Right kidney (tissue), 1 donor: ENCODE data around the gene TOM1L1.

Source experiments
- DNase-seq: peaks from one replicate; pipeline ENCODE4 v3.0.0-alpha.2; 2016

TOM1L1 gene

GRCh38 chr17:54891176-54891821, 9.4 kb upstream of the TOM1L1 start:
- peak; percentile 29 for DNase-seq

DNA sequence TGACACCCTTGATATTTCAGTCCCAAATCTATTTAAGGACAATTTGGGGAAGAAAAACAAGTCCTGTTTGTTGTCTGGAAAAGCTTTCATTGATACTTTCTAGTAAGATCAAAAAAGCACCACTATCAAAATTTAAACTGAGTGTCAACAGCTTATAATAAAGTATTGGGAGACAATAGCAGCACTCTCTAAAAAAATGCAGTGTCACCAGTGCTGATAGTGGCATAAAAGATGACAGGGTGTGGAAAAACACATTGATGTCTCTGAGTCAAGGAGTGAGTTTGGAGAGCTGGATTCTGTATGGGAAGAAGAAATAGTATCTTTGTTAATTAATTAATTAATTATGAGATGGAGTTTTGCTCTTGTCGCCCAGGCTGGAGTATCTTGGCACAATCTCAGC, 8.3 kb upstream of the TOM1L1 start:
- DNase-seq = no peak

DNA sequence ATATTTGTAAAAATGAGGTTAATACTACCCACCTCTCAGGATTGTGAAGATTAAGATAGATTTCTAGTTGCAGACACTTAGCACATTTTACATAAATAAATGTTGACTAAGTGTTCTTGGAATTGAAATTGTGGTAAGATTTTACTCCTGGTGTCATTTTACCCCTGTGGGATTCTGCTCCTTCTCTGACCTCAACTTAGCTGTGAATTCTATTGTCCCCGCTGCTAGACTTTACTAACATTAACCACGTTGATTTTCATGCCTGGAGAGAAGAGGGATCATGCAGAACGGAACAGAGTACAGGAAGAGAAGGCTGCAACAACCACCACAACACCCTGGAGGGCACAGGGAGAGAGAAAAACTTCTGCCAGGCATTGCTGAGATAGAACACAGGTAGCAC, 2.1 kb upstream of the TOM1L1 start:
- no peak for DNase-seq

GRCh38 chr17:54899201-54899600, 1.5 kb upstream of the TOM1L1 start:
- DNase-seq = no peak

DNA sequence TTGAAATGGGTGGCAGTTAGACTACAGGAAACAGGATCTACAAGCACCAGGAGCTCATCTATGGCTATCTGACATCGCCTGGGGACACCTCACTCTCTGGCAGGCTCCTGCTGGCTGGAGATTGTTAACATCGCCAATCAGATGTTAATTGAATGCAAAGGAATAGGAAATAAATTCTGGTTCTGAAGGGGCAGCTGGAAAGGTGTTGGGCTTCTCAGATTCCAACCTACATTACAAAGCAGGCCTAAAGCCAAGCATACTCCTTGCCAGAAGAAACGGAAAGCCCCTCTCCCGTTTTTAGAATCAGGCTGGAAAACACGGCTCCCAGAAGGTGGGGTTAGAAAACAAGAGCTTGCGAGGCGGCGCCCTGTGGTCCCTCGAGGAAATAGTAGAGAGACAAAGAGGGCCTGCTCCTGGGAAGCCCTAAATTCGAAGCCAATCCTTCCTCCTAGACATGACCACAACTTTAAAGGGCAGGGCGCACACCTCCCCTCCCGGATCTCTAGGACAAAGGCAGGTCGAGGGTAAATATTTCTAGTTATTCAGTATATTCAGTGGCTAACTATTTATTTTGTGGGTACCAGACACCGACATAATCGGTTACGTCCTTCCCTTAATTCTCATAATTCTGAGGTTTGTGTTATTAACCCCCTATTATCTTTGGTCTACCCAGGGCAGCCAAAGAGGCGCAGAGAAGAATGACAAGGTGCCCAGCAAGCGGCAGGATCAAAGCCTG, 763 bp upstream of the TOM1L1 start:
- peak; percentile 44 for DNase-seq

DNA sequence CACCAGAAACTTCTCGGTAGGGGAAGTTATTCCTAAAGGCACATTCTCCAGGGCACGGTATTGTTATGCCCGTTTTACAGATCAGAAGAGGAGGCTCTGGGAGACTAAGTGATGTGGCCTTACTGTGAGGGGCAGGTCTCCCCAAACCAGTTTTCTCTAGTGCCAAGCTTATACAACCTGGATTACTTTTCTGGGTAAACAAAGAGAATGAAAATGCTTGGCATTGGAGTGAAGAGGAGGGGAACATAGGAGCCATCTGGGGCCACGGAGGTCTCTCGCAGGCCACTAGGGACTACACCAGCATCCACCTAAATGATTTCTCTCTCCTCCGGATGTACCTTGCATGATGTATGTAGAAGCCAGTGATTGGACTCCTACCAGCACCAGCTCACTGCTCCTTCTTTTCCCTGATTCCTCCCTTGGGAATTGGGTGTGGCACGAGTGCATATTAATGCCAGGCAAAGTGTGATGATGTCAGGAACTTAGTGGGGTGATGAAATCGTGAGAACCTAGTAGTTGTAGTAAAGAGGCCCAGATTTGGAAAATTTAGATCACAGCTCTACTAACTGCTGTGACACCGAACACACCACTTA, 674 bp downstream of the TOM1L1 start:
- DNase-seq = no peak

DNA sequence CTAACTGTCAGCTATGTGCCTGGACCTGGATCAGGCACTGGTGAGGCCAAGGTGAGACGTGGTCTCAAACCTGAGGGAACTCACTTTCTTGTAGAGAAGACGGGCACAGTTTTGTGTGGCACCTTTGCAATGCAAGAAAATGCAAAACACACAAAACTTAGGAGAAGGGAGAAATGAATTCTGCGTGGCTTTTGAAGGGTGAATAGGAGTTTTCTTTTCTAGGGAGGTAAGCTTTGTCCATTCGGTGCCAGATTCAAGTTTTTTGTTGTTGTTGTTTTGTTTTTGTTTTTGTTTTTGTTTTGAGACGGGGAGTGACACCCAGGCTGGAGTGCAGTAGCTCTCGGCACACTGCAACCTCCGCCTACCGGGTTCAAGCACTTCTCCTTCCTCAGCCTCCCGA, 1.4 kb downstream of the TOM1L1 start:
- no peak for DNase-seq

DNA sequence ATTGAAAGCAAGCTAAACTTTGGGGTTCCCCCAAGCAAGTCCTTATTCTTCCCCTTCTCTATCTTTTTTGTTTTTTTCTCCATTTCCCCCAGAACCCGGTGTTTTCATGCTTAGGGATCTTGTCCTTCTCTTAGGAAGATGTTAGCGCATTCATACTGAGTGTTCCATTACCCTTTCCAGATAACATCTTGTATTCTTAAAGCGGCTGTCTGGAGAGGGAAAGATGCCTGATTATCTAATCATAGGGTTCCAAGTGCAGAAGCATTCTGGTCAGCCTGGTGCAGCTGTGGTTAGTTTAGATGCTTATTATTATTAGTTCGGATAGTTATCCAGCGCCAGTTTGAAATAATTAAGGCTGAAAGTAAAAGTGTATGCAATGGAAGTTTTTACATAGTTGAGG, 2.0 kb downstream of the TOM1L1 start:
- DNase-seq = no peak

DNA sequence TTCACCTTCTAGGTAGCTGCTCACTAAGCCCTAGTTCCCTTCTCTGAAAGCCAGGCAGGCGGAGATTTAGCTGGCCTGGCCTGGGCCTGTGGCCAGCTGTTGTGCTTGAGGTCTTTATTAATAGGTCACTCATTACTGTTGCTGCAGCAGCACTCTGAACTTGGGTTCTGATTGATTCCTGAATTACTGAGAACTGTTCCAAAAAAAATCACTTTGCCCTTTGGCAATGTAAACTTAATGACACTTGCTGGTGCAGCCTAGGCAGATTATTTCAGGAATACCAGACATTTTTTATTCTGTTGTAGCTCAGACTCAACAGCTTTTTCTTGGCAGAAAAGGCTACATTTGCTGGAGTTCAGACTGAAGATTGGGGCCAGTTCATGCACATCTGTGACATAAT, 2.7 kb downstream of the TOM1L1 start:
- DNase-seq = peak; percentile 39

DNA sequence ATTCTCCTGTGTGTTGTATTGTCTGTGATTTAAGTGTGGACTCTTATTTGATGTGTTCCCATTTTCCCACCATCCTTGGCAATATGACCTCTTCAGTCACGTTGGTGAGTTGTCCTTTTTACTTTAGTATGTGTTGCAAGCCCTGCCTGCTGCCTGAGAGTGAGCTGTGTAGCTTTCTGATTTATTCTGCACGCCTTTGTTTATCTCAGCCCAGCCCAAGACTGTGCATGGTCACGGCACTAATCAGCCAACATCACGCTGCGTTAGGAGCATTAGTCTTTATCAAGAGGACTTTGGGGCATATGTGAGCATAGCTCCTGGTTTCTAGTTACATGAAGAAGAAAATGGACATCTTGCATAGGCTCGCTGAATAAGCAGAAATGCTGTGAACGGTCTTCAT, 6.0 kb downstream of the TOM1L1 start:
- DNase-seq = no peak

- no peak for DNase-seq
Observed at GRCh38 chr17:54907376-54907775, 6.7 kb downstream of the TOM1L1 start.

DNA sequence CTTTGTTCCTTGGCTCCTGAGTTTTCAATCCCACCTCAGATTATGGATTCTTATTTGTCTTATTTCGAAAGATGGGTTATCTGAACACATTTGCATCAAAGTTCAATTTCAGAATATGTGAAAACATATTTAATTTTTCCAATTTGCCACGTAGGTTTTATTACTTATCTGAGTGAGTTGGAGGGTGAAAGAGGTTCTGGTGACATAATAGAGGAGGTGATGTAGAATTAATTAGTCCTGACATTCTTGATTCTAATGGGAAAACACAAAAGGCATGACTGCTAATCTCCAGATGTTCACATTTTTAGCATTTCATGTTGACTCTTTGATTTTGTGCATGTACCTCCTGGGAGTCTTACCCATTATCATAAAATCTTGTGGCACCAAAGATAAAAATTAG, 9.1 kb downstream of the TOM1L1 start:
- no peak for DNase-seq

DNA sequence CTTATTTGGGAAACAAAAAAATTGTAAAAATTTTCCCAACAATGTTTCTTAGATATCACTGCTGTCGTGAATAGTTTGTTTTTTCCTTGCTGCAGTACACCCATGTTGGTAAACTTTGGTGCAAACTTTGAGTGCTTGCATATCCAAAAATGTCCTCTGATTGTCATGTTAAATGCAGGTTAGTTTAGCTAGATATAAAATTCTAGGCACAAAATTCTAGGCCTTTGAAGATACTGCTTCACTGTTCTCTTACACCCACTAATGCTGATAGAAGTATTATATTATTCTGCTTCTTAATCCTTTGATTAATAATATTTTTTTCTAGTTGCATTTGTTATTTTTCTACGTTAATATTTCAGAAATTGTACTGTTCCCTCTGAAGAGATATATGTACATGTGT, 16.1 kb downstream of the TOM1L1 start:
- DNase-seq = no peak

DNA sequence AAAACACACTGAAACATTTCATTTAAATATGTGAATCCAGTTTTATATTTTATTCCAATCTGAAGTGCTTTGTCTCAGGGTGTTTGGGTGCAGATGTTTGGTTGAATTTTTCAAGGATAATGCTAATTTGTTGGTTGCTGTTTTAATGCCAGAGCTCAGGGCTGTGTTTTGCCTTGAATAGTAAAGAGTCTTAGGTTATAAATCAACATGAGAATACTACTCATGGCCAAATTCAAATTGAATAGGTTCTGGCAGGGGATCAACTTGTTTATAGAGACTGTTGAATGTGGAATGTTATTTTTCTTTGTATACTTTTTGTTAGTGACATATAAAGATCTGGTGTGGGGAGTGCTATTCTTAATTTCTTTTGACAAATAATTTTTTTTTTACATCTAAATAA, 18.8 kb downstream of the TOM1L1 start:
- DNase-seq = no peak

DNA sequence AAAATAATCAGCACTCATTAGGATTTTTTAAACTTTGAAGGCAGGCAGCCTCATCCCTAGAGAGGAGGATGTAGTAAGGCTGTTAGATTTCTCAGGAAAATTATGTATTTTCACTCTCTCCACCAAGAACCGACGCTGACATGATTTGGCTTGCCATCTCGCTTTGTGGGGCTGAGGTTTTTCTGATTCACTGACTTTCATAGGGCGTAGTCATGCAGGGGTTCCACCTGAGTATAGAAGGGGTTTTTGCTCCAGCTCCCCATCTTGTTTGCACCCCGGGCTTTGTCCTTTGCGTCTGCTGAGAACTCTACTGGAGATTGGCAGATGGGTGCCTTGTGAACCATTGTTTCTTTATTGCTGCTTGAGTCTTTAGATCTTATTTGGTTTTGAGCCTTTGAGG, 20.2 kb downstream of the TOM1L1 start:
- DNase-seq = no peak

- no peak for DNase-seq
Observed at GRCh38 chr17:54924405-54924804, 23.8 kb downstream of the TOM1L1 start.

DNA sequence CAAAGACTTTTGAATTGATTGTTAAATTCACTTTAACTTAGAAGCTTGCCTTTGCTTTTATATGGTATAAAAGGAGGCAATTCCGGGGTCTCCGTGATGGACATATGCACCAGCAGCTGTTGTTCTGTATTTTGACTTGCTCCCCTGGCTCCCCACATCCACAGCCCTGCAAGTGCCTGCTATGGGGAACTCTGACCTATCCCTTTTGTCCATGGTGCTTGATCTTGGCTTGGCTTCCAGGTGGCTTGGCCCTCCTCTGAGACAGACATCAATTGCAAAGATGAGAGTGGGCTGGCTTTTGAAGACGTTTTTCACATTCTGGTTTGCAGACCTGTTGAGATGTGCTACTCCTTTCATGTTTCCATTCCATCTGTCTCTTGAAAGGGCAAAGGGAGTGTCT, 26.9 kb downstream of the TOM1L1 start:
- no peak for DNase-seq

- DNase-seq = no peak
Observed at GRCh38 chr17:54932711-54933110, 32.1 kb downstream of the TOM1L1 start.

DNA sequence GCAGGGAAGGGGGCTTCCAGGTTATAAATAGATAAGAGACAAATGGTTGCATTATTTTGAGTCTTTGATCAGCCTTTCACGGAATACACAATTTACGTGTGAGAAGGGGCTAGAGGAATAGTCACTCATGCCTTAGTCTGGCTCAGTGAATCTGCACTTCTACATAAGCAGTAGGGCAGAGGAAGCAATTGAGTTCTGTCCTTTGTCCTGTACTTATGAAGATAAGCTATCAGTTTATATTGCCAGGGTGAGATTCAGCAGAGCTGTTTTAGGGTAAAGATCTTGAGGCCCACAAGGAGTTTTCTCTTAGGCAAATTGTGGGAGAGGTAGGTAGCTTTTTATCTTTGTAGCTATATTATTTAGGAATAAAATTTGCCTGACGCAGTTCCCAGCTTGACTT, 33.3 kb downstream of the TOM1L1 start:
- no peak for DNase-seq

GRCh38 chr17:54935471-54935870, 34.8 kb downstream of the TOM1L1 start:
- DNase-seq = no peak

GRCh38 chr17:54937018-54937417, 36.4 kb downstream of the TOM1L1 start:
- no peak for DNase-seq

DNA sequence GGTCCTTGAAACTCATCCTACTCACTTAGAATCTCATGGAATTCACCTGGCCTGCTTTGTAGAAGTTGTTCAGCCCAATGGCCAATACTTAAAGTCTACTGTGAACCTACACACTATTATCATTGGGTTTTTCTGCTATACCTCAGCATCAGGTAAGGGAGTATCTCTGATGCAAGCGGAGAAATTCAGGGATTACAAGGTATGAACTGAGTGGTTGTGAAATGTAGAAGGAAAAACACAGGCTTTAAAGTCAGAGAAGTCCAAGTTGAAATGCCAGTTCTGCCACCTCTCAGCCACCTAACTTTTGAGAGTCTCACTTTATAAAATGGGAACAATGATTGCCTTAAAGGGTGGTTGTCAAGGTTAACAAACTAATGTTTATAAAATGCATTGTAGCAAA, 36.8 kb downstream of the TOM1L1 start:
- DNase-seq = no peak

GRCh38 chr17:54941285-54941684, 40.6 kb downstream of the TOM1L1 start:
- no peak for DNase-seq

GRCh38 chr17:54944796-54945195, 44.1 kb downstream of the TOM1L1 start:
- no peak for DNase-seq
